PFSK-1 (cell line): ENCODE measurements around the gene LRRC7.

ENCODE experiments used
- FOXP2 ChIP-seq: optimal IDR thresholded peaks from 2 replicates; pipeline ENCODE3; 2011; ENCODE audit warnings: borderline replicate concordance, control low read depth, inconsistent platforms; ENCODE audit not compliant: insufficient read depth; ENCODE audit errors: extremely low read length, extremely low read depth
- POLR2AphosphoS5 ChIP-seq: IDR thresholded peaks from 2 replicates; pipeline ENCODE4 v1.6.1; 2012; ENCODE audit warnings: low read depth, mild to moderate bottlenecking, control low read depth, low read length, moderate library complexity
- SIN3A ChIP-seq: IDR thresholded peaks from 2 replicates; pipeline ENCODE4 v1.6.1; 2012; ENCODE audit warnings: mild to moderate bottlenecking, low read length, moderate library complexity, borderline replicate concordance; ENCODE audit not compliant: insufficient read depth
- TAF1 ChIP-seq: IDR thresholded peaks from 2 replicates; pipeline ENCODE4 v1.6.1; 2012; ENCODE audit warnings: low read length, control low read depth, borderline replicate concordance; ENCODE audit not compliant: insufficient read depth
- TF ChIP-seq, protein P1 (sequence below), 2 experiments: IDR thresholded peaks; 2 replicates each; pipeline versions ENCODE4 v1.6.1 to v1.8.0; 2011 to 2012; ENCODE audit warnings: low read depth in 2 of 2, low read length in 2 of 2, control low read depth in 1 of 2, inconsistent platforms in 1 of 2, mild to moderate bottlenecking in 1 of 2, moderate library complexity in 1 of 2; ENCODE audit not compliant: insufficient read depth in 1 of 2

Gene LRRC7

DNA sequence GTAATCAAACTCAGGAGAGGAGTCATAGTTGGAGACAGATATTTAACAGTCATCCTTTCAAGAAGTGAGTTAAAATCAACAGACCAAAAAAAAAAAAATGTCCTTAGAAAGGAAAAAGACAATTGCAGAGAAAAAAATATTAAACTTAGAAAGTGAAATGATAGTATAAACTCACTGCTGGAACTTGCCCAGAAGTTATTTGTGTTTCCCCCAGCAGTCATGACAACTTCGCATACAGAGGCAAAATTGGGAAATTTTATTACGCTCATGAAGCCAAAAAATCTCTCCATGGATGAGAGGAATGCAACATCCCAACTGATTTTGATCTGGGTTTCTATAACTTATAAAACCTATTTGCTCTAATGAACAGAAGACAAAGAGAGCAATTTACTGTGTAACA is 198.2 kb downstream of the LRRC7 start:
- TF ChIP-seq, protein P1, sequence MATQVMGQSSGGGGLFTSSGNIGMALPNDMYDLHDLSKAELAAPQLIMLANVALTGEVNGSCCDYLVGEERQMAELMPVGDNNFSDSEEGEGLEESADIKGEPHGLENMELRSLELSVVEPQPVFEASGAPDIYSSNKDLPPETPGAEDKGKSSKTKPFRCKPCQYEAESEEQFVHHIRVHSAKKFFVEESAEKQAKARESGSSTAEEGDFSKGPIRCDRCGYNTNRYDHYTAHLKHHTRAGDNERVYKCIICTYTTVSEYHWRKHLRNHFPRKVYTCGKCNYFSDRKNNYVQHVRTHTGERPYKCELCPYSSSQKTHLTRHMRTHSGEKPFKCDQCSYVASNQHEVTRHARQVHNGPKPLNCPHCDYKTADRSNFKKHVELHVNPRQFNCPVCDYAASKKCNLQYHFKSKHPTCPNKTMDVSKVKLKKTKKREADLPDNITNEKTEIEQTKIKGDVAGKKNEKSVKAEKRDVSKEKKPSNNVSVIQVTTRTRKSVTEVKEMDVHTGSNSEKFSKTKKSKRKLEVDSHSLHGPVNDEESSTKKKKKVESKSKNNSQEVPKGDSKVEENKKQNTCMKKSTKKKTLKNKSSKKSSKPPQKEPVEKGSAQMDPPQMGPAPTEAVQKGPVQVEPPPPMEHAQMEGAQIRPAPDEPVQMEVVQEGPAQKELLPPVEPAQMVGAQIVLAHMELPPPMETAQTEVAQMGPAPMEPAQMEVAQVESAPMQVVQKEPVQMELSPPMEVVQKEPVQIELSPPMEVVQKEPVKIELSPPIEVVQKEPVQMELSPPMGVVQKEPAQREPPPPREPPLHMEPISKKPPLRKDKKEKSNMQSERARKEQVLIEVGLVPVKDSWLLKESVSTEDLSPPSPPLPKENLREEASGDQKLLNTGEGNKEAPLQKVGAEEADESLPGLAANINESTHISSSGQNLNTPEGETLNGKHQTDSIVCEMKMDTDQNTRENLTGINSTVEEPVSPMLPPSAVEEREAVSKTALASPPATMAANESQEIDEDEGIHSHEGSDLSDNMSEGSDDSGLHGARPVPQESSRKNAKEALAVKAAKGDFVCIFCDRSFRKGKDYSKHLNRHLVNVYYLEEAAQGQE (IDR thresholded peaks at IDR 0.05; ENCODE audit: insufficient read depth in 1 of 2, low read depth in 2 of 2, low read length in 2 of 2), result no peak
- TF ChIP-seq FOXP2, result no peak

DNA sequence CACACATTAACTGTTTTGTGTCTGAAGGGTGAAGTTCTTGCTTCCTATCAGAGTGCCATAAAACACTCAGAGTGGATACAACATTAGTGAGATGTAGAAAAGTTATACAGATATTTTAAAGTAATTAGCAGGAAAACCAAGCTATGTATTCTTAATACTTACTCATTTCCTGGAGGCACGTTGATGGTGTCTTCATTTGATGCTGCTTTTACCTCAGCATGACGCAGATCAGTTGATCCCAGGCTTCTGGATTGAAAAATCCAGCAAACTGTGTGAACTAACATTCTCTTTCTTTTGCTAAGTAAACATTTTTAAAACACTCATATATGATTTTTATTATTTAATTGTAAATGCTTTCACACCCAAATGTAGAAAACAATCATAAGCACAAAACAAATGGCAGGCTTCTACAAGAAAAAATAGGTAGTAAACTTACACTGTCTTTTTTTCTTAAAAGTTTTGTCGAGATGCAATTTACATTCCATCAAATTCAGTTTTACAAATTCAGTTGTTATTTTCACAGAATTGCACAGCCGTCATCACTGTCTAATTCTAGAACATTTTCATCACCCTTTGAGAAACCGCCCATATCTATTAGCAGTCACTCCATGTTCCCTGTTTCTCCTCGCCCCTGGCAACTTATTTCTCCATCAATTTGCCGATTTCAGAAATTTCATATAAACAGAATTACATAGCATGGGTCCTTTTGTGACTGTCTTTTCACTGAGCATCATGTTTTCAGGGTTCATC is 198.9 kb downstream of the LRRC7 start:
- TF ChIP-seq TAF1 (no peak), FOXP2 (no peak), POLR2AphosphoS5 (no peak), SIN3A (no peak)
- TF ChIP-seq, protein P1 (IDR thresholded peaks at IDR 0.05; ENCODE audit: insufficient read depth in 1 of 2, low read depth in 2 of 2, low read length in 2 of 2), result no peak

DNA sequence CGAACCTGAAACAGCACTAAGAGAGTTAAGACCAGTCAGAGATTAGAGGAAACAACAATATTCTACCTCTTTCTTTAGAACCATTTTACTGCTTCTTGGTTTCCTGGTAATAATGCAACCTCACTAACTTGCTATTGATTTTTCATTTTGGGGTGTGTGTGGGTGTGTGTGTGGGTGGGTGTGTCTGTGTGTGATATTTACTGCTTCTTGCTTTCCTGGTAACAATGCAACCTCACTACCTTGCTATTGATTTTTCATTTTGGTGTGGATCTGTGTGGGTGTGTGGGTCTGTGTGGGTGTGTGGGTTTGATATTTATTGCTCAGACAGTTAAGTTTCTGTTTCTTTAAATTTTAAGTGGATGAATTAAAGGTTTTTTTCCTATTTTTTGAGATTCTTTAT is 208.8 kb downstream of the LRRC7 start:
- TF ChIP-seq, protein P1 (IDR thresholded peaks at IDR 0.05; ENCODE audit: insufficient read depth in 1 of 2, low read depth in 2 of 2, low read length in 2 of 2), result no peak
- no peak for TF ChIP-seq SIN3A
- no peak for TF ChIP-seq POLR2AphosphoS5
- TF ChIP-seq FOXP2, result no peak
- TF ChIP-seq TAF1, result no peak

DNA sequence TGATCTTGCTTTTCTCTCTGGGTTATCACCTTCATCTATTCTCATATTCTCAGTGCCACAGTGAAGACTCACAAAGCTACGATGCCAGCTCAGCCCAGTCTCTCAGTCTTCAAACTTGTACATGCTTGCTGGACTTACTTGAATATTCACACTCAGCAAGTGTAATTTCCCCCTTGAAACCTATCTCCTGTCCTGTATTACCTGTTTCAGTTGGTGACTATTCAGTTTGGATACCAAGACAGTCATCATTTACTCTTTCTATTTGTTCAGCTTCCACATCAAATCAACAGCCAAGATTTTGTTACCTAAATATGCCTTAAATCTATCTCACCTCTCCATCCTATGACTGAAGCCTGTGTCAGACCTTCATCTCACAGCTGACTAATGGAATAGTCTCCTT is 209.7 kb downstream of the LRRC7 start:
- no peak for TF ChIP-seq SIN3A
- no peak for TF ChIP-seq FOXP2

DNA sequence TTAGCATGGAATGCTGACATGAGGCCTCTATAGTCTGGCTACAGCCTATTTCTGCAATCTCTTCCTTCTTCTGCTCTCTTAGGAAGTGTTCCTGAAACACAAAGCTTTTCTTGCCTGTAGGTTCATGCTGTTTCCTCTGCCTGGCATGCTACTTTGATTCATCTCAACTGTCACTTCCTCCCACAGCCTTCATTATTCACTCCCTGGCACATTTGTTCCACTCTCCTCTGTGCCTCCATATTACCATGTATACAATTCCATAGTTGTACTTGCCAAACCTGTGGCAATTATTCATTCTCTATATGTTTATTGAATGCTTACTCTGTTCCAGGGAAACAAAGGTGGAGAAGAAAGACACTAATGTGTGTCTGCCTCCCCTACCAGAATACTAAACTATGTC is 210.2 kb downstream of the LRRC7 start:
- TF ChIP-seq, protein P1 (IDR thresholded peaks at IDR 0.05; ENCODE audit: insufficient read depth in 1 of 2, low read depth in 2 of 2, low read length in 2 of 2), result no peak
- TF ChIP-seq FOXP2, result no peak
- TF ChIP-seq SIN3A, result no peak
- no peak for TF ChIP-seq POLR2AphosphoS5
- TF ChIP-seq TAF1, result no peak
